Hematopoietic multipotent progenitor cell treated with erythropoietin and hydrocortisone succinate and interleukin-3 and kit ligand, for 6 days (in vitro differentiated cells): Measurements from ENCODE around the gene HOXB3.

Experiments
- DNase-seq: peaks from one replicate; pipeline ENCODE4 v3.0.0-alpha.2; 2015

HOXB3 gene

DNA sequence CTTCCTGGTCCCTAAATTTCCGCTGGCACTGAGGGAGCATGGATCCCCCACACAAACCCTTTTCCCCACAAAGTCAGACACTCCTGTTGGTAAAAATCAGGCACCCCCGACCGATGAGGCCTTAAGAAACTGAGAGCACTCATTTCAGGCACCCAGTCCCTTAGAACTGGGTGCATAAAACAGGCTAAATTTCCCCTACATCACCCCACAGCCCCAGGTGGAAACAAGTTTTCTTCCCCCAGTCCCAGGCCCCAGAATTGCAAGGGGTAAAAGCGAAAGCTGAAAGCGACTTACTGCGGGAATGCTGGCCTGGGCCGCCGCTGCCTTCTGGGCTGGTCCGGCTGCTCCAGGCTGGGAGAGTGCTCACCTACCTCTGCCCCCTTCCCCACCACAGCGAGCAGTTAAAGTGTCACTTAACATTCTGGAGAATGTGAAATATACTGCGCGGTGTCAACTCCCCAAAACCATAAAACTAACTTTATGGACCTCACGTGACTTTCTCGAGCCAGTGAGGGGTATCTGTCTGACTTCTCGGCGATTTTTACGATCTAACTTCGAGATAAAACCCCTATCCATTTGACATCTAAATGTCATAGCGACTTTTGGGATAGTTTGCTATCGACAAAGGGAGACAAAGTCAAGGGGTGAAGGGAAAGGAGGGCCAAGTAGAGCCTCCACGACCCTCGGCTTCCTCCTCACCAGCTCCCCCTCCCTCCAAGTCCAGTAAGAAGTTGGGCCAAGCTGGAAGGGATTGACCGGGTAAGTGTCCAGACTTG, at the start of gene HOXB3:
TSS of gene HOXB3 (minus strand) at position 411 of the 776 bp plus-strand sequence. CDS start 37,767 bp downstream, outside the sequence.
- no peak for DNase-seq

DNA sequence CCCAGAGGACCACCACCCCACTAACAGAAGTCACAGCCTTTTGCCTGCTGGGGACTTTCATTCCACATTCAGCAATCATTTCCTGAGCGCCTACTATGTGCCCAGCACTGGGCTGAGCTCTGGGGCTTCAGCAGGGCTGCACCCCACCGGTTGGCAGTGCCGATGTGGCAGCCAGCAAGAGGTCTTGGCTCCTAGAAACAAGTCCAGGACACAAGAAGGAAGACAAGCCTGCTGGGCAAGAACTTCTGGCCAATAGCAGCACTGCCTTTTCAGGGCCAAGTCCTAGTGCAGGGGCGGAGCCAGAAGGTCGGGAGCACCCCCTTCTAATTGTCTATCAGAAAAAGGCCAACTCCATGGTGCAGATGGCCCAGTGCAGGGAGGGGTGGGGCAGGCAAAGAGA, 49.1 kb upstream of the HOXB3 start:
- no peak for DNase-seq

DNA sequence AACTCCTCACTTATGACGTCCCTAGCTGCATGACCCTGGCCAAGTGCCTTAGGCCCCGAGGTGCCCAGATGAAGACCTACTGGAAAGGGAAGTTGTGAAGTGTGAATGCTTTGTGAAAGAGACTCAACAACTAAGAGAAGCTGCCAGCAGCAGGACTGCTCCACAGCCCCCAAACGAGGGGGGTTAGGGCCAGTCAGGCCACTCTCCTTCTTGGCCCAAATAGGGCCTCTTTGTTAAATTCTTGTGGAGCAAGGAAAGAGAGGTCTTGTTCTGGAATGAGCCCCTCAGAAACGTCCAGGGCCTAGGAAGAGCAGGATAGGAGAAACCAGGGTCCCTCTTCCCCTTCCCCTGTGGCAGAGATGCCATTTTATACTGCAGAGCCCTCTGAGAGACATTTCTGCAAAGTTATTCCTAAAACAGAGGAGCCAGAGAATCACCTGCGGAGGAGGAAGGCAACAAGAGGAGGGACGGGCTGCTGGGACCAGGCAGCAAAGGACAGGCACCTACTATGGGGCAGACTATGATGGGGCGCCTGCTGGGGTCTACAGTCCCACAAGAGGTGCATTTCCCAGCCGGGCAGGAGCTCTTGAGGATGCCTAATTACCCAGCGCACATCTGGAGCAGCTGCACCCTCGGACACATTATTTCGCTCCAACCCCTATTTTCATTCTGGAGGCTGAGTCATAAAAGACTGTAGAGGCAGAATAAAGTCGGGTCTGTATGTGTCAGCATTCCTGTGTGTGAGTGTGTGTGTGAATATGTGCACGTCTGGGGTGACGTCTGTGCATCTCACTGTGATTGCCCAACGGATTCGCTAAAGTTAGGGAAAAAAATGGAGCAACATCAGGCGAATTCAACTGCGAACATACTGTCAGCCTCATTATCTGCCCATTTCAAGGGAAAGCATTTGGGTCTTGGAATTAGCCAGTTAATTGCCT, 47.6 kb upstream of the HOXB3 start:
- no peak for DNase-seq

DNA sequence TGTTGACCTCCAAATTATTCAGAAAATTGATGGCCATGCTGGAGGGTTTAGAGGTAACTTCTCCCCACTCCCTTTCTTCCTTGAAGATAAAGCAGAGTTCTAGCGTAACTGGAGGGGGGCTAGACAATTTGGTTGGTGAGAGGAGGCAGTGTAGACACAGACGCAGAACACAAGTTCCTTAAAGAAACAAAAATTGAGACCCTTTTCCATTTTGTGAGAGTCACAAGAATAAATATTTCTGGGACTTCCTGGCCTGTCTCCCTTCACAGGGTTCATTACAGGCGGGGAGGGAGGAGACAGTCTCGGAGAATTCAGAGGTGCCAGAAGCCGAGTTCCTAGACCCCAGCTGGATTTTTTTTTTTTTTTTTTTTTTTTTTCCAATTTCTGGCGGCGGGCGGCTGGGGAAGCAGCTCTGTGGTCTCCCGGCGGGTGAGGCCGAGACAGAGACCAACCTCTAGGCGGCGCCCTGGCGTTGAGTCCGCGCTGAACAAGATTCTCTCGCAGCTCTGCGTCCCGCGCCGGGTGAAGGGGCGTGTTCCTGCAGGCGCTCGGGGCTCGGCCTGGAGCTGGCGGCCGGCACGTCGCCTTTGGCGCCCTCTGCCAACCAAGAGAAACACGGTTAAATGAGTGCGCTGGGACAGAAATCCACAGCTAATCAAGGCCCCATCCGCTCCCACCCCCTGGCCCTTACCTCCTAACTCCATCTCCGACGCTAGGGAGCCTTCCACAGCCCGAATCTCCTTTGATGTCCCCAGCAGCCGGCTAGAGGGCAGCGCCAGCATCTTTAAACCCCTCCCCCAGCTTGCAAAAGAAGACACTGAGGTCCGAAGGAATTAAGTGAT, 46.4 kb upstream of the HOXB3 start:
- peak; percentile 91 for DNase-seq

DNA sequence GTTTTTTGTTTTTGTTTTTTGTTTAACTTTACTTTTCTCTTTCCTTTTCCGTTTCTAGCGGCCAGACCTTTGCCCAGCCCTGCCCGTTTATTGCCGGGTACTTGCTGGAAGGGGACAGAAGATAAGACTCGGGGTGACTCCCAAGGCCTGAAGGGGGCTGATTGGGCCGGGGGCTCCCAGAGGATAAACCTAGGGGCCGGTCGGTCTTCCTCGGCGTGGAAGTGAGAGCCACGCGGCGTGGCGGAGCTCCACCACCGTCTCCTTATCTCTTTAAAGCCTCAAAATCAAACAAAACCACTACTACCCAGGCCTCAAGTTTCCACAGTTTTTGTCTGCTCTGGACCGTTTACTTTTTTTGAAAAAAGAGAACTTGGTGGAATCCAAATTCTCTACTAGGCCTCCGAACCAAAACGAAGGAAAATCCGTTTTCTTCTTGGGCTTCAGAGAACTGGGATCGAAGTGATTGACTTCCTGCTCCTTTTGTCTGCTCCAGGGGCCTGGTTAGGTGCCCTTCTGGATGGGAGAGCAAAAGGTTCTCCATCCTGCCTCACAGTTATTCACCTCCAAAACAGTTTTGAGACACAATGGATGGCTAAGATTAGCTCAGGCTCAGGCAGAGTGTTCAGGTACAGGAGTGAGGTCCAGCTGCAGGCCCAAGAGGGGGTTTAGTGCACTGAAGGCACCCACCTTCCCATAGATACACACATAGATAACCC, 44.6 kb upstream of the HOXB3 start:
- no peak for DNase-seq

DNA sequence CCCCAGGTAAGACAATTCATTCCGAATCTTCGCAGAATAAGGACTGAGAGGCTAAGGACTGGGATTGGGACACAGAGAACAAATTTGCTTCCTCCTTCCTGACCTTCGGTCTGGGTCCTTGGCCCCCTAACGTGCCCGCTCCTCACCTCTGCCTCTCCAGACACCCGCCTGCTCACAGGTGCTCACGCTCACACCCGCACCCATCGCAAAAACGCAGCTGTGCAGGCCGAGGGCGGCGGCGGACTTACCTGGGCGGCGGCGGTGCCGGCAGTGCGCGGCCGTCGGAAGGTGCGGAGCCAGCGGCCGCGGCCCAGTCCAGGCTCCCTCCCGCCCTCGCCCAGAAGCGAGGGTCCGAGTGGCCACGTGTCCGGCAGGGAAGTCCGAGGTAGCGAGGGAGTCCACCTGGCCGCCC, 43.2 kb upstream of the HOXB3 start:
- no peak for DNase-seq

DNA sequence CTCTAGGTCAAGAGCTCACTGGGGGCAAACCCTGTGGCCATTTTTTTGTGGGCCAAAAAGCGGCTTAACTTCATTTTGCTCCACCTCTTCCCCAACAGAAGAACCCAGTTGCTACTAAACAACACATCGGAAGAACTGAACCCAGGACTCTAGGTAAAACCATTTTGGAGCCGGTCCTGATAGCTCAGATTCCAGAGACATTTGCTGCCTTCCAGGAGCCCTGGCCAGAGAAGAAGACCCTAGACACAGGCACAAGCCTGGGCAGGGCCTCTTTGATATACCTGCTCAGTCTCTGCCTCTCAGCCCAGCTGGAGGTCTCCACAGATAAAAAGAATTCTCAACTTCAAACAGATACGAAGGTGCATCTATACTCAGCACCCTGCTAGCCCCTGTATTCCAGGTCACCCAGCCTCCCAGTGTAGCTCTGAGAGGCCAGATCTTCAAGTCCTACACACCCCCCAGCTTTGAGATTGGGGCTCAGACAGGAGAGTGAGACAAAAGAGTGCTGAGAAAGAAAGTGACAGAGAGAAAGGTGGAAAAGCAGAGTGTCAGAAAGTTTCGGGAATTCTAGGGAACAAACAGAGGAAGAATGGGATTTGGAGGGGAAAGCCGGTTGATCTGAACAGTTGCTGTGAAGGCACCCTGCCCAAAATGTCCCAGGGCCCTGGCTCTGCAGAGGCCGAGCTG, 42.7 kb upstream of the HOXB3 start:
- DNase-seq: no peak

DNA sequence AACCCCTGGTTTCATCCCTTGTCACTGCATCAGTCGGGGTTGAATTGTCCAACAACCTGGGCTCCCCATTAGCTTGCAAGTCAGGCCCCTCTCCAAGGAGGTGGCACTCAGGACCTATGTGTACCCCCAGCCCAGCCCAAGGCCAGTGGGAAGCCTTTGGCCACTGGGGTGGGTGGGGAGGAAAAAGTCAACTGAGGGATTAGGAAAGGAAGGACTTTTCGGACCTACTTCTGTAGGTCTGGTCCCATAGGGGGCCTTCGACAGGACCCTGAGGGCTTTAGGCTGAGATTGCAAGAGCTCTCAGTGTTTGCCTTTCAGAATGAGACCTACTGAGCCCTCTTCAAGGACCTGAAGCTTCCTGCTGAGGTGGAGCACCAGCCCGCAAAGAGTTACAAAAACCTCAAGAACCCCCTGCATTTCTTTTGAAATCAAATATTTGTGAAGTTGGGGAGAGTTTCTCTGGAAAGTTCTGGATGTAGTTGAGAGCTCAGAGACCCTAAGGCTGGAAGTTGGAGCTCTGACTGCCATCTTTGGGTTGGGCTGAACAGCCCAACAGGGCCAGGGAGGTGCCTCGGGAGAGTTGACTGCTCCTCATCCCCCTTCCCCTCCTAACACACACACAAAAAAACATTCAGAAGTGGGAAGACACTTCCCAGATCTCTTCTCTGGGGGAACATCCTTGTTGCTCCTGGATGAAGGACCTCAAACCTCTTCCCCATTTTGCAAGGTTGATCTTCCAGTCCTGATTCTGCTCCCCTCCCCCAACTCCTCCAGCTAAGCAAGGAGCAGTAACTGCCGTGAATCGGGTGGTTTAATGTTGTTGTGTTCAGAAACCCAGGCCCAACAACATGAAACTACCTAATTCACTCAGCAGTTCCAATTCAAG, 41.9 kb upstream of the HOXB3 start:
- DNase-seq: no peak

DNA sequence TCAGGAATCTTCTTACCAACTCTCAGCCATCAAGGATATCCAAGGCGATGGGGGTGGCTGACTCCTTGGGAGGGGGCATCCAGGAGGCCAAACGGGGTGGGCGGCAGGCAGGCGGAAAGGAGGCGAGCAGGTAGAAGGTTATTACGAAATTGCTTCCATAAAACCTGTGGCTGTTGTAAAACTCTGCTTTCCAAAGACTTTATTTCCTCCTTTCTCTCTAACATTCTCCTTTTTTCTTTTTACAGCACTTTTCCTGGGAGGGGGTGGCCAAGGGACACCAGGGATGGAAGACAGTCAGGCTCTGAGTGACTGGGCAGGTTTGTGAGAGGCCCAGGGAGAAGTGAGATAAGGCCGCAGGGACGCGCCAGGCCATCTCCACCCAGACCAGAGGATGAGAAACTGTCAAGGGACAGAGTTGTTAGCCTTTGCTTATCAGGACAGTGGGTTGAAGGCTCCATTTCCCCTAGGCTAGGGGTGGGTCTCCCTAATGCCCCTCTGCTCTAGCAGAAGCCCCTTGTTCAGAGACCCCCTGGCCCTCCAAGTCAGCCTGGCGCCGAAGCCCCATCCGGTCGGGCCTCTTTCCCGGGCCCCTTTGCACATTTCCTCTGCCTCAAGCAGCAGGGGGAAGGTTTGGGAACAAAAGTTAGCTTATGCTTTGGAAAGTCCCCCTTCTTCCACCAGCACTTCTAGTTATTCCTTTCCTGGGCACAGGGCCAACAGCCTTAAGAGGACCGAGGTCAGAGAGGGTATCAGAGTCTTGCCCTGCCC, 41.1 kb upstream of the HOXB3 start:
- DNase-seq: peak; percentile 47

DNA sequence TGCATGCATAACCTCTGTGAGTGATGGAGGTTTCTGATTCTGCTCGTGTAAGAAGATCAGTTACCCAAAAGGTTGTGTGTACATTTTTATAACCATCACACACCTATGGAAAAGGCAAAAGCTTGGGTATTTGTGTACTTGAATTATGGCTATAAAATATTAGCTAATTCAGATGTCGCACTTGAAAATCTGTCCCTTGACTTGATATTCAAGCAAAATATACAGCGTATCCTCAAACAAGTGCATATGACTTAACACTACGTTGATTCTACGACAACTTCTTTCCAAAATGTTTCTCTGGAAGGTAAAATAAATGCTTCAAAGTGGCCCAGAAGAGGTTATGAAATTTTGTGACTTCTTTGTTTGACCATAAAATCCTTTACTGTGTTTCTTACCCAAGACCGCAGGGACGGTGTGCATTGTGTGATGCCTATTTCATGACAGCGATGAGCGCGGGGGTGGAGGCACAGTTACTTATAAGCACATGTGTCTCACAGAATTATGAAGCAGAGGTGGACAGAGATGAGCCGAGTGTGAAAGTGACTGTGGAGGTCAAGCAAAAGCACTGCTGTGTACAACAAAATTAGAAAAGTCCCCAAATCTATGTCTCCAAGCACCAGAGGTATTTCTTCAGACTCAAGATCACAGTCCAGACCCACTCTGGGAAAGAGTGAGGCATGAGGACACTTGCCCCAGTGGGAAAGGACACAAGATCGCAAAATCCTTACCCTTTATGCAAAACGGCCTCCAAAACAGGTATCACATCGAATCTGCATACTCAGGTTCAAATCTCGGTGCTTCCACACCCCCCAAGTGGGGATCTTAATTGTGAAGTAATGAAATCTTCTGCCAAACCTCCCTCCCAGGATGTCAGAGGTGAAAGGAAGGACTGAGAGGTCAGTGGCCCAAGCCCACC, 40.2 kb upstream of the HOXB3 start:
- no peak for DNase-seq

DNA sequence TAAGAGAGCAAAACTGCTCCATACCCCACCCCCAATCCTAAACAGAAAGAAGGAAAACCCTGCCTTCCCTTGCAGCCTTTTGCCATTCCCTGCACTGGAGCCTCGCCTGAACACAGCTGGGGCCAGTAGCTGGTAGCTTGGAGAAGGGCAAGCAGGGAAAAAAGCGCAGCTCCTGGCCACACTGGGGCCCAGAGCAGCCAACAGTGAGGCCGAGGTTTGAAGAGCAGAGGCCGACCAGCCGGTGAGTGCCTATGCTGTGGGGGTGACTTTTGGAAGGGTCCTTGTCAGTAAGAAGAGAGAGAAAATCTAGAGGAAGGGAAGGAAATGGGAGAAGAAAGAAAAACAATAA, 39.3 kb upstream of the HOXB3 start:
- no peak for DNase-seq

DNA sequence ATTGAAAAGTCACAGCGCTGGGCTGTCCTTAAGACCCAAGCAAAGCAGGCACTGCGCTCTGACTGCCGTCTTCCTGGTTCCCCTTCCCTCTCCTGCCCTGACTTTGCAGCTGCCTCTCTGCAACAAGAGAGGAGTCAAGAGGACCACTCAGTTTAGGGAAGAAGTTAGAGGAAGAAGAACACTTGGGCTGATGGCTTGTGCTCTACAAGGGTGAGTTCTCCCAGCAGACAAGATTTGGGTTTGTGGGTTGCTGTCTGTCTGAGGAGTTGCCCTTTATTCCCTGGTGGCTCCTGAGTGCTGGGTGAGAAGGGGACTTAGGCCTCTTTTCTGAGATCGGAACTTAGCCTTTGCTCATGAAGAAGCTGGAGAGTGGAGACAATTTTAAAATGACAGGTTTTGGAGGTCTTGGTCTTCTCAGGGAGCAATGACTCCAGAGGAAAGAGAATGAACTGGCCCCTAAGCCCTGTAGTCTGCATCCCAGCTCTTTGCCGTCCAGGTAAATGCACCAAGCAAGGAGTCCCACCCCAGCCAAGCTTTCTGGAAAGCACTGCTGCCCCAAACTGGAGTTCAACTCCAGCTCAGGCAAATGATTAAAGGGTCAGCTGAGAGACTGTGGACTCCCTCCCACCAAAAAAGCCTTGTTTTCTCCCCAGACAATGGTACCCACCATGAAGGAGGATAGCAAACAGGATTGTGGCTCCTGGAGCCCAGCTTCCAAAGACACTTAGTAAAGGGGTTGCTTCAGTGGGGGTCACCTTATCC, 38.8 kb upstream of the HOXB3 start:
- DNase-seq: no peak

DNA sequence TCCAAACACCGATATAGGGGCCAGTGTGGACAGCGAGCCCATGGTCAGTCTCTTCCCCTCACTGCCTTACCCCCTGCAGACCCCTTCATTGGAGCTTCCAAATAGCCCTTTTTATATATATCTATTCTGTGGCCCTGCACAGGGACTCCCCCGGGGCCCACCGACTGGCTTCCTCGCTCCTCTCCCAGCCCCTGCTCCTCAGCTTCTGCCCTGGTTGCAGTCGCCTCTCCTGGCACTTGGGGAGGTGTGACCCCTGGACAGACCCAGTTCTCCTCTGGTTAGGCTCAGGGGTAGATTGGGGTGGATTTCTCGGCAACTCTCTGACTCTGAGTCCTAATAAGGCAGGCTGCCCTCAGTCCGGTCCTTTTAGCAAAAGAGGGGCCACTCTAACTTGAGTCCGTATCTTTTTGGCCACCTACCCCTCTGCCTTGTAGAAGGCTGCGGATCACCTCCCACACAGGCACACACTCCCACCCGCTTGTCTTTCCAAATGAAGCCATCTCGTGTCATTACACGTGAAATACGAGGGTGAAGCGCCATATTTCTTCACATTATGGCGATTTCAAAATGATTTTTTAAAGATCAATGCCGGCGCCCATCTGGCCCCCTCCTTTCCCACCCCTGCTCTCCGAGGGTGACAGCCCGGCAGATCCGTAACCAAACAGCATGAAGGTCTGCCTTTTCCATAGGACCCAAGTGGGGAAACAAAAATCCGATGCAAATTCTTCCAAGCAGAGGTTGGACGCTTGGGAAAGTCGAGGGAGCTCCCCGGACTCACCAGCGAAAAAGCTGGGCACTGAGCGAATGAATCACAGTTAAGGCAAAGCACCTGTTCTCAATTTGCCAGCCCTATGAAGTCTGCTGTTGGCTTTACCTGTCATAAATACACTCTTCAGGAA, 37.8 kb upstream of the HOXB3 start:
- DNase-seq: no peak

DNA sequence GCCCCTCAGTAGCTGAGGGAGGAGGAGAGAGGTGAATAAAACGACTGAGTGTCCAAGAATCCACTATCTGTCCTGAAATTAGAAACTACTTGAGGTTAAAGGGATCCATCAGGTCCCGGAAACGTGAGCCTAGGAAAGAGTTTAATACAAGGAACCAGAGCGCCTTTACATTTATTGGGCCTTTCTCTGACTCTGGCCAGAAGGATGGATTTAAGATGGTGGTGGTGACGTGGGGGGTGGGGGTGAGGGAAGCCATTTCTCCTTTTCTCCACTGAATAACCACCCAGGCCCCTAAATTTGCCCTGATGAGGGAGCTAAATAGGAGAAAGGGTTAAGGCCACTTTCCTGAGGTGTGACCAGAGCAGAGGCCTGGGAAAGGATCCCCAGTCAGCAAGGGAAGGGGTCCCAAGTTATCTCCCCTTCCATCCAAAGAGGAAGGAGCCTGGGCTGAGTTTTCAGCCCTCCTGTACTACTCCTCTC, 37.1 kb upstream of the HOXB3 start:
- DNase-seq: no peak

DNA sequence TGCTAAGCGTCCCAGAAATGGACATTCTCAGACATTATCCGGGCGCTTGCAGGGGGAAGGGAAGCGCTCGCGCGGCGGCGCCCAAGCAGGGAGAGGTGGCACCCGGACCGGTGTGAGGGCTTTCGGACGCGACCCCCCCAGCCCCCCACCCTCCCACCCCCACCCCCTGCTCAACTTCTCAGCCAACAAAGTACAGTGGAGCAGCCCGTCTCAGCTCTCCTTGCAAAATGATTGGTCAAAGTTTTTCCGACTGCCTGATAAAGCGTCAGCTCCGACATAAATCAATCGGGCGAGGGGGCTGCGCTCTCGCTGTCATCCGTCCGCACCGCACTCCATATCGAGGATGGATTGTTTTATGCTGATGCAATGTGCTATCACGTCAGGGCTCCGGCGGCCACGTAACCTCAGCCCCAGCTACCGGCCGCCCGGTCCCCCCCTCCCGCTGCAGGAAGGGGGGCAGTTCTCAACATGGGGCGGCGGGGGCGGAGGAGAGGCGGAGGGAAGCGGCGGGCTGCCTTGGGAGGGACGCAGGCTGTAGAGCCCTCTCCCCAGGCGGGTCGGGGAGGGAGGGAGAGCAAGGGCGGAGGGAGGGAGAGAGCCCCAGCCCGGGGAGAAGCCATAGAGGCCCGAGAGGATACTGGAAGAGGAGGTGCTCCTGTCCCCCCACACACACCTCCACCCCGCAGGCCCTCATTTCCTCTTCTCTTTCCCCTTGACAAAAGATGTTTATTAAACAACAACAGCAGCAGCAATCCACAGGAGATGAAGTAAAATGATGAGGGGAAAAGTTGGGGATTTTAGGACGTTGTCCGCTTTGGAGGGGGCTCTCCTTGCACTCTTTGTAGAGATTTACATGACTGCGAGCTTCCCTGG, 36.4 kb upstream of the HOXB3 start, which contains the start of gene HOXB9:
TSS of gene HOXB9 (minus strand) at position 114 of the 873 bp plus-strand sequence. CDS start at position 25, 89 bp downstream.
- DNase-seq: no peak
